ENCODE results near the gene MRPL27. TPM values are rescaled to one million over a fixed set of nuclear protein-coding genes. Genes with fewer than 3 reads are reported as not detected.

Gene MRPL27
- total and polyA plus RNA-seq, 2 donors from 2014 or later, result 54.0 to 227 TPM

- H3K9me3 ChIP-seq (ENCODE audit: control insufficient read depth in 2 of 3, insufficient read depth in 1 of 3, low read length in 3 of 3), result no peaks in the 10 kb centered on the region
- intact Hi-C loops (cut with DNase I), result no loop called here
- no peaks in the 10 kb centered on the region for H3K27me3 ChIP-seq (ENCODE audit: control insufficient read depth, insufficient read depth, low read length)
- H3K4me3 ChIP-seq (ENCODE audit: low read length in 3 of 3), result no peak overlapping the region
- no peak overlapping the region for H3K27ac ChIP-seq (ENCODE audit: low read depth in 2 of 2, low read length in 2 of 2)
- peak in 1 of 5 donors; percentile 15 for DNase-seq
- no peak for TF ChIP-seq CTCF (IDR thresholded peaks at IDR 0.05; ENCODE audit: borderline replicate concordance, extremely low read depth, insufficient read depth)
- H3K36me3 ChIP-seq (ENCODE audit: control insufficient read depth in 2 of 3, insufficient read depth in 3 of 3, low read length in 3 of 3), result peaks cover 0 to 10% (median 4%) of the 10 kb centered on the region in 3 donors
- FAIRE-seq, result no peak
- peaks cover 0 to 6% (median 5%) of the 10 kb centered on the region in 3 donors for H3K4me1 ChIP-seq (ENCODE audit: control insufficient read depth in 2 of 3, insufficient read depth in 2 of 3, low read depth in 1 of 3, low read length in 3 of 3)
- no peak overlapping the region for H3K9ac ChIP-seq (ENCODE audit: low read length in 3 of 3)
Observed at GRCh38 chr17:50352072-50352692, 20.8 kb downstream of the MRPL27 start.

GRCh38 chr17:50350733-50351132 lies 22.3 kb downstream of the MRPL27 start:
- FAIRE-seq, result no peak
- TF ChIP-seq CTCF (IDR thresholded peaks at IDR 0.05; ENCODE audit: borderline replicate concordance, extremely low read depth, insufficient read depth), result no peak
- Histone ChIP-seq H3K9ac (ENCODE audit: low read length in 3 of 3) (no peak overlapping the region), H3K27me3 (ENCODE audit: control insufficient read depth, insufficient read depth, low read length) (no peaks in the 10 kb centered on the region), H3K4me1 (ENCODE audit: control insufficient read depth in 2 of 3, insufficient read depth in 2 of 3, low read depth in 1 of 3, low read length in 3 of 3) (peaks cover 0 to 11% (median 9%) of the 10 kb centered on the region in 3 donors), H3K36me3 (ENCODE audit: control insufficient read depth in 2 of 3, insufficient read depth in 3 of 3, low read length in 3 of 3) (peaks cover 0 to 10% (median 1%) of the 10 kb centered on the region in 3 donors), H3K9me3 (ENCODE audit: control insufficient read depth in 2 of 3, insufficient read depth in 1 of 3, low read length in 3 of 3) (no peaks in the 10 kb centered on the region), H3K27ac (ENCODE audit: low read depth in 2 of 2, low read length in 2 of 2) (no peak overlapping the region), H3K4me3 (ENCODE audit: low read length in 3 of 3) (no peak overlapping the region)
- DNase-seq, result no peak
- intact Hi-C loops (cut with DNase I), result no loop called here

GRCh38 chr17:50349243-50349600 lies 23.8 kb downstream of the MRPL27 start:
- peak in 1 of 5 donors; percentile 24 for DNase-seq
- H3K27me3 ChIP-seq (ENCODE audit: control insufficient read depth, insufficient read depth, low read length), result no peaks in the 10 kb centered on the region
- H3K9me3 ChIP-seq (ENCODE audit: control insufficient read depth in 2 of 3, insufficient read depth in 1 of 3, low read length in 3 of 3), result no peaks in the 10 kb centered on the region
- intact Hi-C loops (cut with DNase I), result no loop called here
- no peak for TF ChIP-seq CTCF (IDR thresholded peaks at IDR 0.05; ENCODE audit: borderline replicate concordance, extremely low read depth, insufficient read depth)
- H3K36me3 ChIP-seq (ENCODE audit: control insufficient read depth in 2 of 3, insufficient read depth in 3 of 3, low read length in 3 of 3), result no peaks in the 10 kb centered on the region
- H3K4me3 ChIP-seq (ENCODE audit: low read length in 3 of 3), result no peak overlapping the region
- FAIRE-seq, result no peak
- no peak overlapping the region for H3K27ac ChIP-seq (ENCODE audit: low read depth in 2 of 2, low read length in 2 of 2)
- H3K4me1 ChIP-seq (ENCODE audit: control insufficient read depth in 2 of 3, insufficient read depth in 2 of 3, low read depth in 1 of 3, low read length in 3 of 3), result peaks cover 0 to 11% (median 9%) of the 10 kb centered on the region in 3 donors
- H3K9ac ChIP-seq (ENCODE audit: low read length in 3 of 3), result no peak overlapping the region

All from kidney (tissue), 14 donors.